Raji (cell line): ENCODE measurements around the gene CHN2.

Experiments used
- POLR2A ChIP-seq: IDR thresholded peaks from 2 replicates; pipeline ENCODE4 v1.6.1; 2011; ENCODE audit warnings: low read depth, low read length, control low read depth; ENCODE audit not compliant: insufficient read depth

The CHN2 gene

GRCh38 chr7:29480934-29481651 is 286.5 kb downstream of the CHN2 start:
- TF ChIP-seq POLR2A: no peak

GRCh38 chr7:29482056-29482455 is 287.5 kb downstream of the CHN2 start:
- no peak for TF ChIP-seq POLR2A

GRCh38 chr7:29483219-29484104 is 288.9 kb downstream of the CHN2 start:
- no peak for TF ChIP-seq POLR2A

GRCh38 chr7:29484280-29484679 is 289.7 kb downstream of the CHN2 start:
- no peak for TF ChIP-seq POLR2A

GRCh38 chr7:29485339-29486190 is 291.0 kb downstream of the CHN2 start:
- no peak for TF ChIP-seq POLR2A

GRCh38 chr7:29486191-29486700 is 291.7 kb downstream of the CHN2 start:
- TF ChIP-seq POLR2A: no peak

- TF ChIP-seq POLR2A: no peak
Observed at GRCh38 chr7:29487424-29487823, 292.8 kb downstream of the CHN2 start.

GRCh38 chr7:29488203-29488970 is 293.8 kb downstream of the CHN2 start:
- no peak for TF ChIP-seq POLR2A

- no peak for TF ChIP-seq POLR2A
Observed at GRCh38 chr7:29488977-29489376, 294.4 kb downstream of the CHN2 start.

GRCh38 chr7:29490094-29490607 is 295.6 kb downstream of the CHN2 start:
- no peak for TF ChIP-seq POLR2A

- no peak for TF ChIP-seq POLR2A
Observed at GRCh38 chr7:29494350-29494749, 299.8 kb downstream of the CHN2 start.

GRCh38 chr7:29495653-29496052 is 301.1 kb downstream of the CHN2 start:
- no peak for TF ChIP-seq POLR2A

- no peak for TF ChIP-seq POLR2A
Observed at GRCh38 chr7:29496355-29497020, 301.9 kb downstream of the CHN2 start.

GRCh38 chr7:29499932-29500331 is 305.4 kb downstream of the CHN2 start:
- no peak for TF ChIP-seq POLR2A
